IMR-90 (cell line): ENCODE results near the gene AKT3. TPM values are rescaled to one million over a fixed set of nuclear protein-coding genes. Genes with fewer than 3 reads are reported as not detected.

Experiments used
- ATAC-seq: fragments of 200-7000 bp; cut with Tn5 transposase; 2 replicates; pipeline ENCODE4 v1.9.1; 2020; ENCODE audit warnings: low read depth, mild to moderate bottlenecking, moderate library complexity
- BruUV-seq: library from RNA; stranded (reverse); fragments of 400-500 nt; replicated peaks from 2 replicates; lab custom pipeline; 2021; lab: Mats Ljungman, UMichigan
- CTCF ChIA-PET: fragments of 300-600 bp; formaldehyde crosslinking; extraction: SDS; loops from one replicate; lab custom pipeline; 2021; ENCODE audit warnings: antibody characterized with exemption; lab: Yijun Ruan, JAX
- POLR2A ChIA-PET: fragments of 300-600 bp; sonication (Branson Sonifier 250); formaldehyde crosslinking; loops from one replicate; lab custom pipeline; 2022; ENCODE audit warnings: antibody characterized with exemption; ENCODE audit not compliant: unreplicated experiment; lab: Charles Lee
- DNase-seq: peaks from one replicate; pipeline ENCODE4 v3.0.0; 2013
- H2AFZ ChIP-seq: replicated peaks from 2 replicates; pipeline ENCODE3; 2013; ENCODE audit warnings: low read length, mild to moderate bottlenecking; ENCODE audit not compliant: poor library complexity
- H2AK5ac ChIP-seq: 2 replicates; pipeline ENCODE4 v1.6.1; 2013; ENCODE audit warnings: low read depth, low read length, inconsistent platforms
- H2AK9ac ChIP-seq: replicated peaks from 2 replicates; pipeline ENCODE3; 2013; ENCODE audit warnings: mild to moderate bottlenecking, low read depth, low read length, moderate library complexity; ENCODE audit not compliant: poor library complexity
- H2BK120ac ChIP-seq: 2 replicates; pipeline ENCODE4 v1.6.1; 2013; ENCODE audit warnings: low read depth, low read length, inconsistent platforms
- H2BK15ac ChIP-seq: 3 replicates; pipeline ENCODE4 v1.6.1; 2013; ENCODE audit warnings: low read depth, low read length, inconsistent platforms
- H2BK20ac ChIP-seq: 2 replicates; pipeline ENCODE4 v1.6.1; 2013; ENCODE audit warnings: low read depth, mild to moderate bottlenecking, inconsistent platforms, low read length, moderate library complexity
- H2BK5ac ChIP-seq: 2 replicates; pipeline ENCODE4 v1.6.1; 2013; ENCODE audit warnings: mild to moderate bottlenecking, low read depth, low read length, inconsistent platforms; ENCODE audit not compliant: poor library complexity, severe bottlenecking
- H3K14ac ChIP-seq: replicated peaks from 2 replicates; pipeline ENCODE4 v1.6.1; 2013; ENCODE audit warnings: low read depth, low read length, inconsistent platforms
- H3K18ac ChIP-seq: 2 replicates; pipeline ENCODE4 v1.6.1; 2013; ENCODE audit warnings: low read depth, low read length, control low read depth
- H3K23ac ChIP-seq: 2 replicates; pipeline ENCODE4 v1.6.1; 2013; ENCODE audit warnings: low read depth, low read length, inconsistent platforms
- H3K27ac ChIP-seq: 2 replicates; pipeline ENCODE4 v1.5.1; 2013; ENCODE audit warnings: mild to moderate bottlenecking, control low read depth, low read length; ENCODE audit not compliant: insufficient read depth
- H3K27me3 ChIP-seq: 2 replicates; pipeline ENCODE4 v1.6.1; 2013; ENCODE audit warnings: low read length; ENCODE audit not compliant: control insufficient read depth, insufficient read depth
- H3K36me3 ChIP-seq: 2 replicates; pipeline ENCODE4 v1.6.1; 2013; ENCODE audit warnings: low read length, mixed read lengths; ENCODE audit not compliant: control insufficient read depth, insufficient read depth
- H3K4ac ChIP-seq: 2 replicates; pipeline ENCODE4 v1.6.1; 2013; ENCODE audit warnings: low read depth, low read length, inconsistent platforms
- H3K4me1 ChIP-seq: 2 replicates; pipeline ENCODE4 v1.6.1; 2013; ENCODE audit warnings: low read length, mixed read lengths; ENCODE audit not compliant: control insufficient read depth, insufficient read depth
- H3K4me2 ChIP-seq: 2 replicates; pipeline ENCODE4 v1.6.1; 2013; ENCODE audit warnings: low read depth, mild to moderate bottlenecking, control low read depth, low read length, moderate library complexity
- H3K4me3 ChIP-seq: 2 replicates; pipeline ENCODE4 v1.5.1; 2013; ENCODE audit warnings: low read depth, mild to moderate bottlenecking, control low read depth, low read length, moderate library complexity; ENCODE audit not compliant: insufficient read depth
- H3K56ac ChIP-seq: 2 replicates; pipeline ENCODE4 v1.6.1; 2013; ENCODE audit warnings: low read length, inconsistent platforms; ENCODE audit not compliant: insufficient read depth; ENCODE audit errors: extremely low read depth
- H3K79me1 ChIP-seq, 2 experiments: 2 replicates each; pipeline ENCODE4 v1.6.1; 2013; ENCODE audit warnings: low read length in 2 of 2, inconsistent platforms in 1 of 2, low read depth in 1 of 2
- H3K9ac ChIP-seq: 2 replicates; pipeline ENCODE4 v1.6.1; 2013; ENCODE audit warnings: low read depth, low read length, control low read depth
- H3K9me1 ChIP-seq: 2 replicates; pipeline ENCODE4 v1.6.1; 2013; ENCODE audit warnings: low read length, inconsistent platforms; ENCODE audit not compliant: insufficient read depth
- H3K9me3 ChIP-seq: 2 replicates; pipeline ENCODE4 v1.6.1; 2013; ENCODE audit warnings: low read length; ENCODE audit not compliant: control insufficient read depth, insufficient read depth
- H4K20me1 ChIP-seq: 2 replicates; pipeline ENCODE4 v1.6.1; 2013; ENCODE audit warnings: low read length, inconsistent platforms; ENCODE audit not compliant: insufficient read depth
- H4K5ac ChIP-seq: 2 replicates; pipeline ENCODE4 v1.6.1; 2013; ENCODE audit warnings: mild to moderate bottlenecking, low read depth, low read length, control low read depth
- H4K8ac ChIP-seq, 2 experiments: 2 replicates each; pipeline ENCODE4 v1.6.1; 2013; ENCODE audit warnings: low read depth in 2 of 2, low read length in 2 of 2, control low read depth in 1 of 2, inconsistent platforms in 1 of 2
- H4K91ac ChIP-seq: 2 replicates; pipeline ENCODE4 v1.6.1; 2013; ENCODE audit warnings: low read depth, low read length, inconsistent platforms; ENCODE audit not compliant: insufficient read depth
- BHLHE40 ChIP-seq: fragments of 150-350 bp; IDR thresholded peaks from 2 replicates; pipeline ENCODE4 v1.6.1; 2016; ENCODE audit warnings: mild to moderate bottlenecking, low read depth, low read length
- CEBPB ChIP-seq: IDR thresholded peaks from 2 replicates; pipeline ENCODE4 v1.6.1; 2012; ENCODE audit warnings: low read depth, low read length, improper control_type of control experiment
- FOS ChIP-seq: fragments of 150-350 bp; IDR thresholded peaks from 2 replicates; pipeline ENCODE4 v1.6.1; 2016; ENCODE audit warnings: low read depth, low read length
- USF2 ChIP-seq: fragments of 150-350 bp; IDR thresholded peaks from 2 replicates; pipeline ENCODE4 v1.6.1; 2017; ENCODE audit warnings: mild to moderate bottlenecking, antibody characterized with exemption, low read length, low read depth
- WGBS, 2 experiments: methylation state at CpG; one replicate each; pipeline versions ENCODE4 v1.1.5 to v1.1.7; 2013; ENCODE audit warnings: missing lambda C conversion rate in 2 of 2; ENCODE audit not compliant: insufficient read length in 1 of 2; ENCODE audit errors: extremely low coverage in 2 of 2; 5-methylcytosine and 5-hydroxymethylcytosine counted together
- dilution Hi-C: fragments of 300-500 bp; cut with HindIII; formaldehyde crosslinking; loops from one replicate; pipeline ENCODE4 v1.14.3; 2018; ENCODE audit warnings: low sequenced_read_pairs; ENCODE audit not compliant: unreplicated experiment
- in situ Hi-C: fragments of 300-500 bp; cut with MboI; formaldehyde crosslinking; loops from 3 replicates; pipeline ENCODE4 v1.14.3; 2019; ENCODE audit warnings: low sequenced_read_pairs, inconsistent platforms, mixed read lengths
- intact Hi-C: fragments of 100-400 bp; cut with micrococcal nuclease; formaldehyde crosslinking; loops from 2 replicates; pipeline ENCODE4 v1.10.0; 2022
- polyA plus RNA-seq, 3 experiments: library from polyadenylated mRNA; depleted of rRNA; stranded (reverse); fragments of >200 nt; gene quantifications; 2 replicates each; pipeline ENCODE4 v1.2.3, GENCODE V29; 2012; ENCODE audit warnings: low replicate concordance in 1 of 3
- total RNA-seq: library from RNA; depleted of rRNA; stranded (reverse); fragments of >200 nt; gene quantifications from 2 replicates; pipeline ENCODE4 v1.2.3, GENCODE V29; 2012

AKT3 gene
- total and polyA plus RNA-seq, 2 of the 4 experiments (the other 2 are of a cell fraction) = 15.2 to 19.4 TPM

GRCh38 chr1:243623841-243624240 lies 226.2 kb downstream of the AKT3 start:
- no peak overlapping the region for H3K56ac ChIP-seq
- H3K9me3 ChIP-seq = peaks cover 3% of the 10 kb centered on the region; the same call in 1 of the 2 replicates
- no peaks in the 10 kb centered on the region for H3K27me3 ChIP-seq
- no peak overlapping the region for H4K8ac ChIP-seq
- H3K4ac ChIP-seq = no peak overlapping the region
- H2AFZ ChIP-seq = no peak overlapping the region
- peak; percentile 86 for DNase-seq
- no peak overlapping the region for H2BK120ac ChIP-seq
- no peak overlapping the region for H4K91ac ChIP-seq
- intact Hi-C loops = no loop called here
- H2BK15ac ChIP-seq = no peak overlapping the region
- H3K14ac ChIP-seq = no peak overlapping the region
- H3K9me1 ChIP-seq = no peaks in the 10 kb centered on the region
- H2AK5ac ChIP-seq = no peak overlapping the region
- H3K27ac ChIP-seq = no peak overlapping the region
- no peak overlapping the region for H2BK5ac ChIP-seq
- ChIA-PET CTCF (interaction anchor here (0.6 kb wide), 1 partner anchor 38 kb away, joined by 4 read pairs; no protein-coding TSS in a partner anchor), POLR2A (no interaction called here)
- H2AK9ac ChIP-seq = no peak overlapping the region
- no peaks in the 10 kb centered on the region; the same call in none of the 2 replicates for H3K36me3 ChIP-seq
- H3K79me1 ChIP-seq = peaks cover 5 to 8% of the 10 kb centered on the region in 2 experiments; a peak in 2 of 4 replicates
- dilution Hi-C loops = no loop called here
- peak; percentile 70 for ATAC-seq
- H2BK20ac ChIP-seq = no peak overlapping the region
- in situ Hi-C loops = no loop called here
- no peak overlapping the region for H4K5ac ChIP-seq
- H3K18ac ChIP-seq = no peak overlapping the region
- H3K23ac ChIP-seq = no peak overlapping the region
- H3K4me2 ChIP-seq = peak overlapping the region; percentile 1; the same call in 1 of the 2 replicates
- WGBS, 2 experiments = no CpG with 5 or more reads among the region's 2 CpGs
- H4K20me1 ChIP-seq = no peaks in the 10 kb centered on the region
- H3K4me1 ChIP-seq = peaks cover 4% of the 10 kb centered on the region; the same call in 1 of the 2 replicates
- BruUV-seq = no TSS peak
- H3K9ac ChIP-seq = no peak overlapping the region
- TF ChIP-seq USF2 (no peak), CEBPB (peak; percentile 39; the same call in 1 of the 2 replicates), BHLHE40 (0 out of 2 replicates have a peak, but pooled peaks have one; percentile 14), FOS (peak; percentile 31; the same call in 1 of the 2 replicates)
- no peak overlapping the region for H3K4me3 ChIP-seq
